HL-60 (cell line): ENCODE measurements around the gene ADAM12.

Source experiments
- DNase-seq, 2 experiments: peaks; one replicate each; pipeline ENCODE4 v3.0.0-alpha.2; 2010 to 2020; ENCODE audit warnings: low read depth in 1 of 2, low spot score in 1 of 2
- H3K27ac ChIP-seq: fragments of 250-450 bp; sonication (Bioruptor Pico); replicated peaks from 2 replicates; pipeline ENCODE4 v1.5.1; 2020; ENCODE audit warnings: mild to moderate bottlenecking, moderate library complexity
- H3K27me3 ChIP-seq: fragments of 250-450 bp; sonication (Bioruptor Pico); 2 replicates; pipeline ENCODE4 v1.5.1; 2021; ENCODE audit warnings: mild to moderate bottlenecking, moderate library complexity; ENCODE audit not compliant: insufficient read depth, poor library complexity, severe bottlenecking
- H3K4me3 ChIP-seq: replicated peaks from 2 replicates; pipeline ENCODE4 v1.5.1; 2011; ENCODE audit warnings: mild to moderate bottlenecking, control low read depth, low read length; ENCODE audit not compliant: insufficient read depth
- CTCF ChIP-seq: IDR thresholded peaks from one replicate; pipeline ENCODE4 v1.5.1; 2011; ENCODE audit warnings: low read length, control low read depth, inconsistent platforms; ENCODE audit not compliant: insufficient read depth
- GABPA ChIP-seq: IDR thresholded peaks from 2 replicates; pipeline ENCODE4 v1.6.1; 2012; ENCODE audit warnings: low read depth
- POLR2AphosphoS5 ChIP-seq: IDR thresholded peaks from 2 replicates; pipeline ENCODE4 v1.6.1; 2012; ENCODE audit warnings: low read depth
- REST ChIP-seq: IDR thresholded peaks from 2 replicates; pipeline ENCODE4 v1.6.1; 2012; ENCODE audit warnings: low read depth; ENCODE audit not compliant: insufficient replicate concordance
- SPI1 ChIP-seq: IDR thresholded peaks from 2 replicates; pipeline ENCODE4 v1.6.1; 2012; ENCODE audit warnings: low read depth, mild to moderate bottlenecking, borderline replicate concordance

ADAM12 gene

DNA sequence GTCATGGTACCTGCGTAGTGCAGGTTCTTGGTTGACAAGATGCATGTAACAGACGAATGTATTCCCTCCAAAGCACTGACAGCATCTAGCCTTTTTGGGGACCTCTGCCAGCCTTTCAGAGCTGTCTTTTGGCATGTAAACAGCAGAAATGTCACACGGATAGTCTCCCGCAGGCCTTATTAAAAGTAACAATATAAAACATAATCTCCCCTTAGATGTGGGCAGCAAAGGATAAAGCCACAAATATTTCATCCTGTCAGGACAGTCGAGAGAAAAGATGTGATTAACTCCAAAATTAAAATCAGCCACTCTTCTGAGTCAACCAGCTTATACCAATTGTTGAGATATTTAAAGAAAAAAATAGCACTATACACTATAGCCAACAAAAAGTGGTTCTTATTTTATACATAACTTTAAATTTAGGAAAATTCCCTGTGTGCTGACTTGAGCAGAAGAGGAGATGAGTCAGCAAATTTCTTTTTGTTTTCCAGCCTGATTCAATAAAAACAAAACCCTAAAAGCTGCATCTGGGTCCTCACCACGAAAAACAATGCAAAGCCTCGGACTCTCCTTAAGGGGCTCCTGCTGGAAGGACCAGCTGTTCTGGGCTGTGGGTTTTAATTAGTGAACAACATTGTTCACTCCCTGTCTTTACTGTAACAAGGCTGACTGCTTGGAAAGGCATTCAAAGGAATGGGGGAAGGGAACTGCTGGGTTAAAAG lies 240.2 kb downstream of the ADAM12 start:
- TF ChIP-seq SPI1 (no peak), REST (no peak), POLR2AphosphoS5 (no peak), CTCF (no peak), GABPA (no peak)
- DNase-seq = no peak
- Histone ChIP-seq H3K4me3 (no peak overlapping the region), H3K27me3 (no peaks in the 10 kb centered on the region), H3K27ac (no peak overlapping the region)

GRCh38 chr10:126146771-126147170 lies 241.5 kb downstream of the ADAM12 start:
- TF ChIP-seq REST = no peak
- no peak for TF ChIP-seq CTCF
- TF ChIP-seq GABPA = no peak
- TF ChIP-seq SPI1 = no peak
- no peak for TF ChIP-seq POLR2AphosphoS5
- no peak for DNase-seq
- Histone ChIP-seq H3K27me3 (no peaks in the 10 kb centered on the region), H3K27ac (no peak overlapping the region), H3K4me3 (no peak overlapping the region)

DNA sequence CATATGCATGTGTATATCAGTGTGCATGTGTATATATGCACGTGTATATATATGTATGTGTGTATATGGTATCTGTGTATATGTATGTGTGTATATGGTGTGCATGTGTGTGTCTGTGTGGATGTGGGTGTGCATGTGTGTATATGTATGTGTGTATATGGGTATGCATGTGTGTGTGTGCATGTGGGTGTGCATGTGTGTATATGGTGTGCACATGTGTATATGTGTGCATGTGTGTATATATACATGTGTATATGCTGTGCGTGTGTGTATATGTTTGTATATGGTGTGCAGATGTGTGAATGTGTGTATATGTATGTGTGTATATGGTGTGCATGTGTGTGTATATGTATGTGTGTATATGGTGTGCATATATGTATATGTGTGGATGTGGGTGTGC lies 245.2 kb downstream of the ADAM12 start:
- DNase-seq = no peak
- TF ChIP-seq POLR2AphosphoS5 (no peak), CTCF (no peak), REST (no peak), GABPA (no peak), SPI1 (no peak)
- H3K27me3 ChIP-seq = no peaks in the 10 kb centered on the region
- H3K27ac ChIP-seq = no peak overlapping the region
- no peak overlapping the region for H3K4me3 ChIP-seq
